HG03575 (cell line): ENCODE measurements around the gene SH3BGRL3.
"Not testable (repeated sequence)": the region's sequence is repeated elsewhere in the genome, so short reads cannot be mapped to it uniquely, and the experiment has no call there.

Experiments
- ATAC-seq: cut with Tn5 transposase; IDR thresholded peaks from one replicate; pipeline ENCODE4 v1.9.1; 2021; ENCODE audit not compliant: unreplicated experiment, insufficient number of reproducible peaks, low FRiP score; ENCODE audit errors: extremely low read depth

SH3BGRL3 gene

DNA sequence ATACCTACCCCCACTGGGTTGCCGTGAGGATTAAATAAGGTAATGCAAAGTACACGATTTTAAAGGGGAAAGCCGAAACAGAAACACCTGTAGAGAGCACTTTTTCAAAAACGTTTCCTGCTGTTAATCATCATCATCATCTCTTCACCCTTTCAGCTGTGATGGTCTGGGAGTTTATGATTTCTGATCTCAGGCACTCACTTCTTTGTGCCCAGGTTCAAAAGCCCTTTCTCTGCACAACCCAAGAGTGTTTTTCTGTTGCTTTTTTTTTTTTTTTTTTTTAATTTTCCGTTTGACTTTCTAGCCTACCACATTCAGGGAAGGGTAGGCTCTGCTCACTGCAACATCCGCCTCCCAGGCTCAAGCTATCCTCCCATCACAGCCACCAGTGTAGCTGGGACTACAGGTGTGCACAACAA is 27.5 kb downstream of the SH3BGRL3 start:
- ATAC-seq, result no peak

DNA sequence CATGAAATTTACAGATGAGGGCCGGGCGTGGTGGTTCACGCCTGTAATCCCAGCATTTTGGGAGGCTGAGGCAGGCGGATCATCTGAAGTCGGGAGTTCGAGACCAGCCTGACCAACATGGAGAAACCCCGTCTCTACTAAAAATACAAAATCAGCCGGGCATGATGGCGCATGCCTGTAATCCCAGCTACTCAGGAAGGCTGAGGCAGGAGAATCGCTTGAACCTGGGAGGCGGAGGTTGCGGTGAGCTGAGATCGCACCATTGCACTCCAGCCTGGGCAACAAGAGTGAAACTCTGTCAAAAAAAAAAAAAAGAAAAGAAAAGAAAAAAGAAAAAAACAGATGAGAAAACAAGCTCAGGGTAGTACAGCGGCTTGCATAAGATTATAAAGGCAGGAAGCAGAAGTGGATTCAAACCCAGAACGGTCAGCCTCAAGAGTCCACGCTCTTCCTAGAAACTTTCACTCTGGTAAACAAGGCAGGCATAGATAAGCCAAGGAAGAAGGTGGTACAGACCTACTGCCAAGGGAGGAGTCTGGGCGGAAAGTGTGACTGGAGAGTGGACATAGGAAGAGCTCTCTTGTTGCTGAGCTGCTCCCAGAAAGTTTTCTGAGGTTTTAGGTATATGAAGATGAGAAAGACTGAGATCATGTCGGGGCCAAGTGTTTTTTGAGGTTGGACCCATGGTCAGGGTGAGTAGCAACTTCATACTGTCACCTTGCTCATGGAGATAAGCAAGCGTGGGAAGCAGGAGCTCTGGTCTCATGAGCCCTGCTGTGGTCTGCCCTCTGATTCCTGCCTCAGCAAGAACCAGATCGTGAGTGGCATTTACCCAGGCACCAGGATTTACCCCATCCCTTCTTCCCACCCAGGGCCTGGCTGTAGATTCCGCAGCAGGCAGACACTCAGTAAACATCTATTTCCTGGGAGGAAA is 28.3 kb downstream of the SH3BGRL3 start:
- not testable (repeated sequence) for ATAC-seq

DNA sequence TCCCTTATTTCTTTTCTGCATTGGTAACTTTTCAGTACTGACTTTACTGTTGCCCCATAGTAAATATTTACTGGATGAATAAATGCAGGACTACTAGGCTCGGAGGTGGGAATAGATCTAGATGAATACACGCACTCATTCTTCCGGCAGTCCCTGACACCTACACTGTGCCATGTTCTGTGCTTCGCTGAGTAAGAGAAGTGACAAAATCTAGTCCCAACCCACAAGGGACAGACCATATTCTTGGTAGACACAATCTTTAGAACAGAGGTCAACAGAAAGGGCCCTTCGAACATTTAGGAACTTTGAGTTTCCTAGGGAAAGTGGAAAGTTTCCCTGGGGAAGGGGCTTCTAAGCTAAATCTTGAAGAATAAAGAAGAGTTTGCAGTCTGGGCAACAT is 34.6 kb downstream of the SH3BGRL3 start:
- ATAC-seq, result no peak

DNA sequence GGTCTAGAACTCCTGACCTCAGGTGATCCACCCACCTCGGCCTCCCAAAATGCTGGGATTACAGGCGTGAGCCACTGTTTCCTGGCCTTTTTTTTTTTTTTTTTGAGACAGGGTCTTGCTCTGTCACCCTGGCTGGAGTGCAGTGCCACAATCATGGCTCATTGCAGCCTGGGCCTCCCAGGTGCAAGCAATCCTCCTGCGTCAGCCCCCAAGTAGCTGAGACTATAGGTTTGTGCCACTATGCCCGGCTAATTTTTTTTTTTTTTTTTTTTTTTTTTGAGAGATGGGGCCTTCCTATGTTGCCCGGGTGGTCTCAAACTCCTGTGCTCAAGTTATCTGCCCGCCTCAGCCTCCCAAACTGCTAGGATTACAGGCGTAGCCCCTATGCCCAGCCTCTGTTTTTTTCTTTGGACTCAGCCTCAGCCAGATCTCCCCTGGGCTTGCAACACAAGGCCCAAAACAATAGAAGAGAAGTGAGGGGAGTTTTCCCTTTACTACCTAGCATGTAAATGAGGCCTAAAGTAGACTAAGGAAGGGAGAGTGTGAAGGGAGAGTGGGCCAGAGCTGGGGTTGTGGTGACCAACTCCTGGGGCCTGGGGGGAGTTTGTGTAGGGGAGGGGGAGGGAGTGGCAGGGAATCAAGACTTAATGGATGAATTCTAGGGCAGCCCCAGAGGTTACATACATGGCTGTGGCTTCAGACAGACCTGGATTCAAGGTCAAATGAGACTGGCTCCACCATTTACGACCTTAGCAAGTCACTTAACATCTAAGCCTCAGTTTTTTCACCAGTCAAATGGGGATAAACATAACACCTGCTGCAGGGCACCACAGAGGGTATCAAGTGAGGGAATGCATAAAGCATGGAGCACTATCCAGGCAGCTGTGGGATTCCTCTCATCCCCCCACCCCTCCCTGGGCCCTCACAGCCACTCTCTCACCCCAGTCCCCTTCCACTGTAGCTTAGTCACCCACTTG is 36.3 kb downstream of the SH3BGRL3 start:
- no peak for ATAC-seq

GRCh38 chr1:26317146-26317545 is 37.3 kb downstream of the SH3BGRL3 start:
- ATAC-seq, result no peak

DNA sequence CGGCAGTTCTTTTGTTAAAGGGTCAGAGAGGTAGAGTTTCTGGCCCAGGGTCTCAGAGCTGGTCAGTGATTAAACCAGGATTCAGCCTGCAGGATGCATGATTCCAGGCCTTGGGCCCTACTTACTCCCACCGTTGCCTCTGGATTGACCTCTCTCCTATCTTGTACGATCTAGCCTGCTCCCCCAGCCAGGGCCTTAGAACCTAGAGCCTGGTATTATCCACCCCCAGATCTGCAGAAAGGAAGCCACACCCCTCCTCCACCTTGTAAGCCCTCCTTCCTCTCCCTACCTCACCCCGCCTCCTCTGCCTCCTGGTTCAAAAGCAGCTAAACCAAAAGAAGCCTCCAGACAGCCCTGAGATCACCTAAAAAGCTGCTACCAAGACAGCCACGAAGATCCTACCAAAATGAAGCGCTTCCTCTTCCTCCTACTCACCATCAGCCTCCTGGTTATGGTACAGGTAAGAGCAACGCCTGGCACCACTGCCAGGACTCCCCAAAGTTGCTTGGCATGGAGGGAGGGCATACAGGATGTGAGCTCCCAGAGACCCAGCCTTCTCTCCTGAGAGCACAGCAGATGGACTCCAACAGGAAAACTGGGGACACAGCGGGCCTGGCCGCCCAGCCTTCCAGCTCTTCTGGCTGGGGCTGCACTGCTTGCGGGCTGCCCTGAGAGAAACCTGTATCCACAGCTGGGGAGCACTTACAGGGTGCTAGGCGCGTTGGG is 37.9 kb downstream of the SH3BGRL3 start, which contains the start of gene CD52:
Gene CD52 (plus strand): TSS at position 347 of the 726 bp plus-strand sequence. CDS start 60 bp downstream, at position 407.
- no peak for ATAC-seq

GRCh38 chr1:26318338-26319064 is 38.6 kb downstream of the SH3BGRL3 start:
- ATAC-seq, result no peak

DNA sequence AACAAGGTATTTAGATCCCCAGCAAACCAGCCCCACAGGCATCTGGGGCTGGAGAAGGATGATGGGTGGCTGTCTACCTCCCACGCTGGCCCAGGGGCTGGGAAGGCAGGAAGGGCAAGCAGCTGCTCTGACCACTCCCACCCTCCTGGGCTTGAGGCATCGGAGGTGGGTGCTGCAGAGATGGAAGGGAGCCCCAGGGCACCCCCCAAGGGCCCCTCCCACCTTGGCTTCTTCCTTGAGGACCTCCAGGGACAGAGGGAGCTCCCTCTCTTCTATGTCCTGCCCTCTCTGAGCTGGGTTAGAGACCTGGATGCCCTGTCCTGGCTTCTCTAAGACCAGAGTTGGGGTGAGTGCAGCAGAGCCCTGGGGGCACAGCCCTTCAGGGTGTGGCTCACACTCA is 41.0 kb downstream of the SH3BGRL3 start:
- no peak for ATAC-seq

GRCh38 chr1:26321315-26322041 is 41.6 kb downstream of the SH3BGRL3 start:
- no peak for ATAC-seq

- no peak for ATAC-seq
These were observed 42.1 kb downstream of the SH3BGRL3 start for GRCh38 chr1:26322042-26322331.

DNA sequence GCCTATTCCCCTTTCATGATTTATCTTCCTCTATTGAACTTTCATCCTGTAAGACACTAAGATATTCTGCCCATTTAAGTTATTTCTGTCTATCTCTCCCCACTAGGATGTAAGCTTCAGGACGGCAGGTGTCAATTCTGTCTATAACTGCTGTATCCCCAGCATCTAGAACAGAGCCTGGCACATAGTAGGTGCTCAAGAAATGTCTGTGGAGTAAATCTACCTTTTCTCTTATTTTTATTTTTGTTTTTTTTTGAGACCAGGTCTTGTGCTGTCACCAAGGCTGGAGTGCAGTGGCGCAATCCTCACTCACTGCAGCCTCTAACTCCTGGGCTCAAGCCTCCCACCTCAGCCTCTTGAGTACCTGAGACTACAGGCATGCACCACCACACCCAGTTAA is 43.5 kb downstream of the SH3BGRL3 start:
- no peak for ATAC-seq

GRCh38 chr1:26324550-26324949 is 44.7 kb downstream of the SH3BGRL3 start:
- no peak for ATAC-seq

GRCh38 chr1:26327956-26328362 is 48.1 kb downstream of the SH3BGRL3 start:
- no peak for ATAC-seq

- ATAC-seq, result no peak
These were observed 48.7 kb downstream of the SH3BGRL3 start for GRCh38 chr1:26328597-26328996.

GRCh38 chr1:26329380-26329779 is 49.5 kb downstream of the SH3BGRL3 start:
- ATAC-seq, result not testable (repeated sequence)

GRCh38 chr1:26330276-26330675 is 50.4 kb downstream of the SH3BGRL3 start:
- no peak for ATAC-seq
